H9 (cell line): ENCODE results near the gene FAM24A. TPM values are rescaled to one million over a fixed set of nuclear protein-coding genes. Genes with fewer than 3 reads are reported as not detected.

Experiments
- DNase-seq: peaks from one replicate; pipeline ENCODE4 v3.0.0-alpha.2; 2017
- H2AFZ ChIP-seq: one replicate; pipeline ENCODE4 v1.6.1; 2013; ENCODE audit warnings: mild to moderate bottlenecking, low read length, control low read depth, moderate library complexity
- H2AK5ac ChIP-seq: 2 replicates; pipeline ENCODE4 v1.6.1; 2013; ENCODE audit warnings: low read length, control low read depth, mixed read lengths; ENCODE audit not compliant: insufficient read length
- H2BK120ac ChIP-seq: one replicate; pipeline ENCODE4 v1.6.1; 2013; ENCODE audit warnings: low read depth, mild to moderate bottlenecking, low read length, control low read depth, inconsistent platforms; ENCODE audit not compliant: poor library complexity, severe bottlenecking
- H2BK12ac ChIP-seq: 2 replicates; pipeline ENCODE4 v1.6.1; 2013; ENCODE audit warnings: low read length, control low read depth, mixed read lengths, low read depth; ENCODE audit not compliant: insufficient read length
- H2BK15ac ChIP-seq: 2 replicates; pipeline ENCODE4 v1.6.1; 2013; ENCODE audit warnings: low read depth, low read length, control low read depth
- H2BK20ac ChIP-seq: one replicate; pipeline ENCODE4 v1.6.1; 2013; ENCODE audit warnings: low read depth, mild to moderate bottlenecking, low read length, control low read depth, inconsistent platforms; ENCODE audit not compliant: poor library complexity, severe bottlenecking
- H2BK5ac ChIP-seq: 2 replicates; pipeline ENCODE4 v1.6.1; 2013; ENCODE audit warnings: low read length, control low read depth, mixed read lengths; ENCODE audit not compliant: insufficient read length
- H3K14ac ChIP-seq: 2 replicates; pipeline ENCODE4 v1.6.1; 2013; ENCODE audit warnings: low read length, control low read depth; ENCODE audit not compliant: insufficient read depth
- H3K18ac ChIP-seq: 2 replicates; pipeline ENCODE4 v1.6.1; 2013; ENCODE audit warnings: low read depth, mild to moderate bottlenecking, mixed read lengths, low read length, control low read depth; ENCODE audit not compliant: insufficient read length
- H3K23ac ChIP-seq: 2 replicates; pipeline ENCODE4 v1.6.1; 2013; ENCODE audit warnings: low read length, control low read depth, mixed read lengths, low read depth; ENCODE audit not compliant: insufficient read length
- H3K23me2 ChIP-seq: 2 replicates; pipeline ENCODE4 v1.6.1; 2013; ENCODE audit warnings: low read depth, mild to moderate bottlenecking, mixed read lengths, low read length, control low read depth; ENCODE audit not compliant: insufficient read length, poor library complexity, severe bottlenecking
- H3K27ac ChIP-seq: 2 replicates; pipeline ENCODE4 v1.5.1; 2013; ENCODE audit warnings: low read length, control low read depth, mixed read lengths, low read depth; ENCODE audit not compliant: insufficient read length
- H3K27me3 ChIP-seq: 2 replicates; pipeline ENCODE4 v1.6.1; 2013; ENCODE audit warnings: low read length, control low read depth, inconsistent platforms; ENCODE audit not compliant: insufficient read depth
- H3K4ac ChIP-seq: 2 replicates; pipeline ENCODE4 v1.6.1; 2013; ENCODE audit warnings: low read depth, mild to moderate bottlenecking, control low read depth, inconsistent platforms, low read length, moderate library complexity
- H3K4me1 ChIP-seq: 2 replicates; pipeline ENCODE4 v1.6.1; 2013; ENCODE audit warnings: low read length, control low read depth, inconsistent platforms; ENCODE audit not compliant: insufficient read depth
- H3K4me2 ChIP-seq: 2 replicates; pipeline ENCODE4 v1.6.1; 2013; ENCODE audit warnings: low read length, control low read depth, mixed read lengths; ENCODE audit not compliant: insufficient read length, insufficient read depth
- H3K56ac ChIP-seq: 2 replicates; pipeline ENCODE4 v1.6.1; 2013; ENCODE audit warnings: low read depth, mild to moderate bottlenecking, mixed read lengths, low read length, control low read depth; ENCODE audit not compliant: insufficient read length
- H3K79me1 ChIP-seq: 2 replicates; pipeline ENCODE4 v1.6.1; 2013; ENCODE audit warnings: low read depth, mild to moderate bottlenecking, moderate library complexity, low read length, control low read depth, inconsistent platforms; ENCODE audit not compliant: insufficient read depth, poor library complexity, severe bottlenecking
- H3K79me2 ChIP-seq: 2 replicates; pipeline ENCODE4 v1.6.1; 2013; ENCODE audit warnings: low read length, control low read depth, inconsistent platforms; ENCODE audit not compliant: insufficient read depth
- H3K9ac ChIP-seq: 2 replicates; pipeline ENCODE4 v1.6.1; 2013; ENCODE audit warnings: low read length, control low read depth, mixed read lengths; ENCODE audit not compliant: insufficient read length; ENCODE audit errors: extremely low read depth
- H3K9me3 ChIP-seq: one replicate; pipeline ENCODE4 v1.6.1; 2013; ENCODE audit warnings: low read depth, low read length, inconsistent platforms; ENCODE audit not compliant: control insufficient read depth
- H3T11ph ChIP-seq: one replicate; pipeline ENCODE4 v1.6.1; 2013; ENCODE audit warnings: mild to moderate bottlenecking, low read length, control low read depth, inconsistent platforms
- H4K20me1 ChIP-seq: one replicate; pipeline ENCODE4 v1.6.1; 2013; ENCODE audit not compliant: control insufficient read depth, insufficient read length, insufficient read depth
- H4K5ac ChIP-seq: 2 replicates; pipeline ENCODE4 v1.6.1; 2013; ENCODE audit warnings: low read depth, mild to moderate bottlenecking, mixed read lengths, low read length, control low read depth; ENCODE audit not compliant: insufficient read length
- H4K8ac ChIP-seq: replicated peaks from 2 replicates; pipeline ENCODE4 v1.6.1; 2013; ENCODE audit warnings: low read length, control low read depth, mixed read lengths, low read depth; ENCODE audit not compliant: insufficient read length
- H4K91ac ChIP-seq: 2 replicates; pipeline ENCODE4 v1.6.1; 2013; ENCODE audit warnings: low read depth, mild to moderate bottlenecking, moderate library complexity, mixed read lengths, low read length, control low read depth; ENCODE audit not compliant: insufficient read length
- H3K27ac Mint-ChIP-seq, 3 experiments: 2 replicates in 2 of 3; 3 replicates in 1 of 3; pipeline ENCODE4 v1.8.0; 2020 to 2021; ENCODE audit warnings: mixed read lengths in 3 of 3, mild to moderate bottlenecking in 1 of 3, moderate library complexity in 1 of 3
- H3K27me3 Mint-ChIP-seq: 2 replicates; pipeline ENCODE4 v1.8.0; 2021; ENCODE audit warnings: low read depth, mild to moderate bottlenecking, moderate library complexity, mixed read lengths
- H3K36me3 Mint-ChIP-seq, 3 experiments: 2 replicates in 2 of 3; 3 replicates in 1 of 3; pipeline ENCODE4 v1.8.0; 2020 to 2021; ENCODE audit warnings: low read depth in 3 of 3, mixed read lengths in 3 of 3; ENCODE audit not compliant: insufficient read depth in 1 of 3
- H3K4me1 Mint-ChIP-seq, 2 experiments: 2 replicates each; pipeline ENCODE4 v1.8.0; 2020; ENCODE audit warnings: mixed read lengths in 2 of 2
- H3K4me3 Mint-ChIP-seq, 2 experiments: 2 replicates in 1 of 2; 3 replicates in 1 of 2; pipeline ENCODE4 v1.8.0; 2020 to 2021; ENCODE audit warnings: mild to moderate bottlenecking in 2 of 2, mixed read lengths in 2 of 2, moderate library complexity in 1 of 2
- H3K9me3 Mint-ChIP-seq, 2 experiments: 2 replicates in 1 of 2; 3 replicates in 1 of 2; pipeline ENCODE4 v1.8.0; 2020; ENCODE audit warnings: mild to moderate bottlenecking in 2 of 2, mixed read lengths in 2 of 2, moderate library complexity in 1 of 2
- CTCF ChIP-seq: fragments of 200-600 bp; sonication (generic); conservative IDR thresholded peaks from 3 replicates; pipeline ENCODE4 v1.8.0; 2021; ENCODE audit warnings: antibody characterized with exemption, mild to moderate bottlenecking
- WGBS: extraction: QIAGEN DNeasy Blood & Tissue Kit; methylation state at CpG from one replicate; pipeline ENCODE4 v1.1.7; 2013; ENCODE audit warnings: missing lambda C conversion rate, low lambda C conversion rate, mixed read lengths; ENCODE audit not compliant: insufficient read length; ENCODE audit errors: extremely low coverage; 5-methylcytosine and 5-hydroxymethylcytosine counted together
- total RNA-seq: library from RNA; stranded (reverse); gene quantifications from 2 replicates; pipeline ENCODE4 v1.2.1, GENCODE V29; 2021

The FAM24A gene
- total RNA-seq, 1 experiment from 2014 or later, result not detected

- no peak overlapping the region for H3K18ac ChIP-seq
- H2BK5ac ChIP-seq, result no peak overlapping the region
- no peaks in the 10 kb centered on the region for H4K20me1 ChIP-seq
- H4K8ac ChIP-seq, result no peak overlapping the region
- H3K4me3 Mint-ChIP-seq, result no peak overlapping the region
- no peak overlapping the region for H3K4me2 ChIP-seq
- no peaks in the 10 kb centered on the region for H3K23me2 ChIP-seq
- no peak overlapping the region for H3K56ac ChIP-seq
- H3K9me3 Mint-ChIP-seq, result peaks cover under 1 to 3% of the 10 kb centered on the region in 2 experiments; a peak in 2 of 5 replicates
- H2AFZ ChIP-seq, result no peak overlapping the region
- no peak overlapping the region for H3K27ac ChIP-seq
- H3K27me3 ChIP-seq, result no peaks in the 10 kb centered on the region
- H4K91ac ChIP-seq, result no peak overlapping the region
- H4K5ac ChIP-seq, result no peak overlapping the region
- H2BK120ac ChIP-seq, result no peak overlapping the region
- no peak overlapping the region for H3K23ac ChIP-seq
- H2BK15ac ChIP-seq, result no peak overlapping the region
- no peaks in the 10 kb centered on the region for H3K4me1 ChIP-seq
- no peaks in the 10 kb centered on the region for H3K9me3 ChIP-seq
- H3K4ac ChIP-seq, result no peak overlapping the region
- no peak for DNase-seq
- H3K79me2 ChIP-seq, result no peaks in the 10 kb centered on the region
- peaks cover 2 to 9% of the 10 kb centered on the region in 2 experiments; a peak in 3 of 4 replicates for H3K4me1 Mint-ChIP-seq
- no peak overlapping the region for H3K9ac ChIP-seq
- no peaks in the 10 kb centered on the region for H3K79me1 ChIP-seq
- peaks cover 0 to 4% (median 0%) of the 10 kb centered on the region in 3 experiments; a peak in 1 of 7 replicates for H3K36me3 Mint-ChIP-seq
- no peak overlapping the region for H2BK12ac ChIP-seq
- no peak overlapping the region for H3K27ac Mint-ChIP-seq
- H3K14ac ChIP-seq, result no peak overlapping the region
- H3K27me3 Mint-ChIP-seq, result peaks cover 6% of the 10 kb centered on the region; the same call in 1 of the 2 replicates
- WGBS, result no CpG with 5 or more reads among the region's 2 CpGs
- no peak overlapping the region for H2AK5ac ChIP-seq
- H3T11ph ChIP-seq, result no peak overlapping the region
- TF ChIP-seq CTCF, result no peak
- no peak overlapping the region for H2BK20ac ChIP-seq
Observed at GRCh38 chr10:122915700-122916099, 5.3 kb downstream of the FAM24A start.
